Measurements from ENCODE around the gene SAPCD1.

Gene SAPCD1

GRCh38 chr6:31719001-31719400, 43.5 kb upstream of the SAPCD1 start:
- in situ Hi-C loops (cut with MboI; ENCODE audit: low pct_unique_long_range_greater_than_20kb, low sequenced_read_pairs, unreplicated experiment) = no loop called here
- TF ChIP-seq CTCF (IDR thresholded peaks at IDR 0.05; ENCODE audit: extremely low read depth, insufficient read depth, missing control alignments) = no peak

GRCh38 chr6:31720196-31720770, 42.2 kb upstream of the SAPCD1 start:
- DNase-seq (ENCODE audit: low spot score) = no peak
- in situ Hi-C loops (cut with MboI; ENCODE audit: low pct_unique_long_range_greater_than_20kb, low sequenced_read_pairs, unreplicated experiment) = no loop called here
- no peak for TF ChIP-seq CTCF (IDR thresholded peaks at IDR 0.05; ENCODE audit: extremely low read depth, insufficient read depth, missing control alignments)

More at GRCh38 chr6:31719001-31719400, 43.5 kb upstream of the SAPCD1 start:
- no peak for DNase-seq (ENCODE audit: low spot score)

- DNase-seq (ENCODE audit: low spot score) = no peak
- in situ Hi-C loops (cut with MboI; ENCODE audit: low pct_unique_long_range_greater_than_20kb, low sequenced_read_pairs, unreplicated experiment) = no loop called here
- TF ChIP-seq CTCF (IDR thresholded peaks at IDR 0.05; ENCODE audit: extremely low read depth, insufficient read depth, missing control alignments) = no peak
Observed at GRCh38 chr6:31721351-31722020, 41.0 kb upstream of the SAPCD1 start, which contains the start of gene LY6G6C. TSS of gene LY6G6C (minus strand) at chr6:31721746. CDS start at chr6:31721679, 67 bp downstream.

GRCh38 chr6:31722173-31722572, 40.3 kb upstream of the SAPCD1 start:
- in situ Hi-C loops (cut with MboI; ENCODE audit: low pct_unique_long_range_greater_than_20kb, low sequenced_read_pairs, unreplicated experiment) = no loop called here
- DNase-seq (ENCODE audit: low spot score) = no peak
- TF ChIP-seq CTCF (IDR thresholded peaks at IDR 0.05; ENCODE audit: extremely low read depth, insufficient read depth, missing control alignments) = no peak

GRCh38 chr6:31723245-31723979, 39.0 kb upstream of the SAPCD1 start, which contains the start of gene MPIG6B:
TSS of gene MPIG6B (plus strand) at chr6:31723373. CDS start at chr6:31723384, 11 bp downstream.
- TF ChIP-seq CTCF (IDR thresholded peaks at IDR 0.05; ENCODE audit: extremely low read depth, insufficient read depth, missing control alignments) = no peak
- in situ Hi-C loops (cut with MboI; ENCODE audit: low pct_unique_long_range_greater_than_20kb, low sequenced_read_pairs, unreplicated experiment) = no loop called here
- DNase-seq (ENCODE audit: low spot score) = no peak

- no peak for TF ChIP-seq CTCF (IDR thresholded peaks at IDR 0.05; ENCODE audit: extremely low read depth, insufficient read depth, missing control alignments)
- in situ Hi-C loops (cut with MboI; ENCODE audit: low pct_unique_long_range_greater_than_20kb, low sequenced_read_pairs, unreplicated experiment) = no loop called here
- no peak for DNase-seq (ENCODE audit: low spot score)
Observed at GRCh38 chr6:31723980-31724691, 38.3 kb upstream of the SAPCD1 start.
